GM12891 (cell line): ENCODE results near the gene TLCD1.
A peak's percentile ranks its signal among the peaks of the same experiment; 100 is the strongest.

Source experiments
- DNase-seq: peaks from one replicate; pipeline ENCODE4 v3.0.0; 2011; ENCODE audit warnings: low spot score; ENCODE audit not compliant: insufficient read length
- FAIRE-seq: peaks from 2 replicates; lab custom pipeline; 2011; peaks lifted over from hg19 to GRCh38; lab: Jason Lieb, UNC
- PAX5 ChIP-seq: IDR thresholded peaks from 2 replicates; pipeline ENCODE4 v1.6.1; 2011; ENCODE audit warnings: low read length, moderate library complexity, mild to moderate bottlenecking; ENCODE audit not compliant: insufficient read depth, severe bottlenecking
- POLR2A ChIP-seq: IDR thresholded peaks from 2 replicates; pipeline ENCODE4 v1.6.1; 2011; ENCODE audit warnings: low read depth, low read length, control low read depth
- POLR2AphosphoS5 ChIP-seq: IDR thresholded peaks from 2 replicates; pipeline ENCODE4 v1.6.1; 2011; ENCODE audit warnings: low read depth, low read length, control low read depth
- POU2F2 ChIP-seq: IDR thresholded peaks from 2 replicates; pipeline ENCODE4 v1.6.1; 2011; ENCODE audit warnings: low read depth, mild to moderate bottlenecking, control low read depth, low read length, moderate library complexity
- SPI1 ChIP-seq: IDR thresholded peaks from 2 replicates; pipeline ENCODE4 v1.6.1; 2011; ENCODE audit warnings: low read depth, low read length, control low read depth
- TAF1 ChIP-seq: IDR thresholded peaks from 2 replicates; pipeline ENCODE4 v1.6.1; 2011; ENCODE audit warnings: low read depth, low read length, control low read depth

Gene TLCD1

GRCh38 chr17:28756049-28756804 lies 30.2 kb upstream of the TLCD1 start:
- DNase-seq (no peak), FAIRE-seq (no peak)
- no peak for TF ChIP-seq TAF1
- TF ChIP-seq POLR2AphosphoS5 = no peak
- no peak for TF ChIP-seq POLR2A
- TF ChIP-seq SPI1 = no peak
- no peak for TF ChIP-seq POU2F2
- TF ChIP-seq PAX5 = no peak

DNA sequence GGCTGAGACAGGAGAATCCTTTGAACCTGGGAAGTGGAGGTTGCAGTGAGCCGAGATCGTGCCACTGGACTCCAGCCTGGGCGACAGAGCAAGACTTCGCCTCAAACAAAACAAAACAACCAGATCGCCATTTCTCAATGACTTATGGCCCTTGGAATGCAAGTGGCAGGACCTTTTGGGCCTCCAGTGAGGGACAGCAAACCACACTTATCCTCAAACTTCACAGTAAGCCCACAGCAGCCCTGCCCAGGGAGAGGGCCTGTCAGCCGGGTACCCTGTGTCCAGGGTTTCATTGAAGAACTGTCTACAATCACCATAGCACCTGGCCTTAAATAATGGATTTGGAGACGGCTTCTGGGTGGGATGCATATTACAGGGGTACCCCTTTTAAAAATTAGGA lies 29.5 kb upstream of the TLCD1 start:
- no peak for TF ChIP-seq PAX5
- TF ChIP-seq POLR2A = no peak
- TF ChIP-seq POU2F2 = no peak
- TF ChIP-seq TAF1 = no peak
- no peak for TF ChIP-seq SPI1
- TF ChIP-seq POLR2AphosphoS5 = no peak
- FAIRE-seq = no peak
- no peak for DNase-seq

- DNase-seq (no peak), FAIRE-seq (no peak)
- TF ChIP-seq POLR2AphosphoS5 = peak; percentile 42; the same call in 1 of the 2 replicates
- no peak for TF ChIP-seq PAX5
- TF ChIP-seq POLR2A = peak; percentile 36; the same call in 1 of the 2 replicates
- no peak for TF ChIP-seq TAF1
Measured at GRCh38 chr17:28751600-28752366, 25.8 kb upstream of the TLCD1 start.

DNA sequence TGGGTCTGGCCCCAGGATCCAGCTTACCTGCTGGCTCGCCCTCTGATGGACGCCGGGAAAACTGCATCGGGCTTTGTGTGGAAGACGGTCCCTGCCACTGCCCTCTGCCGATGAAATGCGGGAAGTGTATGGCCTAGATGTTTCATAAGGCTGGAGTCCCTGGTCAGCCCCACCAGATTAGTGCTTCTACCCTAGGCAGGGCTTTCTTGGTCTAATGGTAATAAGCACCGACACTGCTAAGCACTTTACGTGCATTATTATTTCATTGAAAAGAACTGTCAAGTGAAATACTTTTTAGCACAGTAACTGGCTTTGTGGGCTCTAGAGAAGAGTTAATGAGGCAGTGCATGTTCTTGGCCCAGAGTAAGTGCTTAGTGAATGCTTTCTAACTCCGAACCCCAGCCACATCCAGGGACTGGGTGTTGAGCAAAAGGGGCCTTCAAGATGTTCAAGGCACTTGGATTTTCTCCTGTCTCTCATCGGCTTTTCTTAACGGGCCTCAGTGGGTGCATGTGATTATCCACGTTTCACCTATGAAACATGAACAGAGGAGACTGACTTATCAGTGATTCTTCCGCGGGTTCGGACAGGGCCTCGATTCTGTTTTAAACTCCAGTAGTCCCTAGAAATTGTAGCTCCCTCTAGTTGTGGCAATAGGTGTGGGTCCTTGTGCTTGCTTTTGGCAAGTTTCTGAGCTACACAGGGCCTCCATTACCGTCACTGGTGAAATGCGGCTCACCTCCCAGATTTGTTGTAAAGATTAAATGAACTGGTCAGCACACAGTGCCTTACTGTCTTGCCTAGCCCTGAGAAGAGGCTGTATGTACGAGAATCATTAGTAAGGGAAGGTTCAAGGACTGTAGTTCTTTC lies 24.4 kb upstream of the TLCD1 start:
- TF ChIP-seq POU2F2 (no peak; the same call in 1 of the 2 replicates), TAF1 (no peak), POLR2A (peak; percentile 55; the same call in 1 of the 2 replicates), POLR2AphosphoS5 (peak; percentile 19; the same call in 1 of the 2 replicates), SPI1 (0 out of 2 replicates have a peak, but pooled peaks have one; percentile 21), PAX5 (peak; percentile 15)
- DNase-seq = peak; percentile 66
- peak; percentile 62 for FAIRE-seq

GRCh38 chr17:28749516-28750177 lies 23.6 kb upstream of the TLCD1 start:
- FAIRE-seq = no peak
- TF ChIP-seq TAF1 (no peak), POU2F2 (no peak), PAX5 (no peak), POLR2A (no peak), SPI1 (no peak), POLR2AphosphoS5 (no peak; the same call in 1 of the 2 replicates)
- DNase-seq = no peak

DNA sequence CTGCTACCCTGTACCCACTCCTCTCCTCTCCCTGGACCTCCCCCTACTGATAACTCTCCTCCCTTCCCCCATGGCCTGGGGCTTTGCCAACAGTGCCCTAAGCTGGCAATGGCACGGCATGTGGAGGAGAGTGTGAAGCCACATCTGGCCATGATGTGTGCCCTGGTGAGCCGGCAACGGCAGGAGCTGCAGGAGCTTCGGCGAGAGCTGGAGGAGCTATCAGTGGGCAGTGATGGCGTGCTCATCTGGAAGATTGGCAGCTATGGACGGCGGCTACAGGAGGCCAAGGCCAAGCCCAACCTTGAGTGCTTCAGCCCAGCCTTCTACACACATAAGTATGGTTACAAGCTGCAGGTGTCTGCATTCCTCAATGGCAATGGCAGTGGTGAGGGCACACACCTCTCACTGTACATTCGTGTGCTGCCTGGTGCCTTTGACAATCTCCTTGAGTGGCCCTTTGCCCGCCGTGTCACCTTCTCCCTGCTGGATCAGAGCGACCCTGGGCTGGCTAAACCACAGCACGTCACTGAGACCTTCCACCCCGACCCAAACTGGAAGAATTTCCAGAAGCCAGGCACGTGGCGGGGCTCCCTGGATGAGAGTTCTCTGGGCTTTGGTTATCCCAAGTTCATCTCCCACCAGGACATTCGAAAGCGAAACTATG lies 23.0 kb upstream of the TLCD1 start:
- FAIRE-seq = no peak
- 0 out of 2 replicates have a peak, but pooled peaks have one; percentile 5 for TF ChIP-seq POLR2AphosphoS5
- TF ChIP-seq SPI1 = no peak
- no peak for DNase-seq

DNA sequence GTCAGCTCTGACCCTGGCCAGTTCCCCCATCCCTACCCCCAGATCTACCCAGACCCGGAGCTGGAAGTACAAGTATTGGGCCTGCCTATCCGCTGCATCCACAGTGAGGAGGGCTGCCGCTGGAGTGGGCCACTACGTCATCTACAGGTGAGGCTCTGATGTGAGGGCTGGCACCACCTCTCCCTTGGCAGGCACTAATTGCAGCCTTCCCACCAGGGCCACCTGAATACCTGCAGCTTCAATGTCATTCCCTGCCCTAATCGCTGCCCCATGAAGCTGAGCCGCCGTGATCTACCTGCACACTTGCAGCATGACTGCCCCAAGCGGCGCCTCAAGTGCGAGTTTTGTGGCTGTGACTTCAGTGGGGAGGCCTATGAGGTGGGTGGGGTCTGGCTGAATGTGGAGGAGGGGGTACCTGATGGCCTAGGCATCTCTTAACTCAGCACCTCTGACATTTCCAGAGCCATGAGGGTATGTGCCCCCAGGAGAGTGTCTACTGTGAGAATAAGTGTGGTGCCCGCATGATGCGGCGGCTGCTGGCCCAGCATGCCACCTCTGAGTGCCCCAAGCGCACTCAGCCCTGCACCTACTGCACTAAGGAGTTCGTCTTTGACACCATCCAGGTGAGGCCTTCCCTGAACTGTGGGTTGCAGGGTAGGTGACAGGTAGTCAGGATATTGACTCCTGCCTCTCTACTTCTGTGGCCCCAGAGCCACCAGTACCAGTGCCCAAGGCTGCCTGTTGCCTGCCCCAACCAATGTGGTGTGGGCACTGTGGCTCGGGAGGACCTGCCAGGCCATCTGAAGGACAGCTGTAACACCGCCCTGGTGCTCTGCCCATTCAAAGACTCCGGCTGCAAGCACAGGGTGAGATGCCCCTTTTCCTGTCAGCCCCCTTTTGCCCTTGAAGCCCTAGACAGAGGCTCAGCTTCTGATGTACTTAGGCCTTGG lies 22.0 kb upstream of the TLCD1 start:
- TF ChIP-seq POLR2A = peak; percentile 25; the same call in 1 of the 2 replicates
- peak; percentile 63; the same call in 1 of the 2 replicates for TF ChIP-seq POLR2AphosphoS5
- no peak for TF ChIP-seq SPI1
- no peak for DNase-seq
- no peak for FAIRE-seq

DNA sequence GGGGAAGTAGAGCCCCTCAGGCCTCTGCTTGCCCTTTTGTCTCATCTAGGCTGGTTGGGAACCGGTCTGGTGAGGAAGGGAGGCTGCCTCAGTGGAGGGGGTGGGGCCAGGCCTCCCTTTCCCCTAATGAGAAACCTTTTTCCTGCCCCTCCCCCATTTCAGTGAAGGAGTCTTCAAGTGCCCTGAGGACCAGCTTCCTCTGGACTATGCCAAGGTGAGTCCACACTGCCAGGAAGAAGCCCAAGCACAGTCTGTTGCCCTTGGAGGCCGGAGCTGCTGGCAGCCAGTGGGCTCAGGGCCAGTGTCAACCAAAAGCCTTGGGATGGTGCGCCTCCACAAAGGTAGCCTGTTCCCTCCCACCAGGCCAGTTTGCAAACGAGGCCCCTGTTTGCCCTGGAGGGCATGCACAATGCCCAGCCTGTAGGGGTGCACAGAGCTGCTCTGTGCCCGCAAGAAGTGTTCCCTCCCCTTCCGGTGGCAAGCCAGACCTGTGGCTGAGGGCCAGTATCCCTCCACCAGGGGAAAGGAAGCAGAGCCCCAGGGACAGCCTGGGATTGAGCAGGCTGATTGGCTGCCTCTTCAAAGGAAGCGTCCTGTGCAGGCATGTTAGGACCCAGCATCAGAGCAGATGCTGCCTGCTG lies 21.1 kb upstream of the TLCD1 start:
- FAIRE-seq (no peak), DNase-seq (no peak)
- no peak for TF ChIP-seq PAX5
- no peak for TF ChIP-seq TAF1
- TF ChIP-seq POU2F2 = no peak
- no peak for TF ChIP-seq POLR2AphosphoS5
- TF ChIP-seq SPI1 = no peak
- TF ChIP-seq POLR2A = no peak; the same call in 1 of the 2 replicates
